ENCODE data around the gene CDK5.

GRCh38 chr7:151008143-151008510 is 49.6 kb downstream of the CDK5 start:
- TF ChIP-seq RAD21 (IDR thresholded peaks at IDR 0.05; ENCODE audit: insufficient read depth, low read depth, low read length) (no peak), POLR2AphosphoS5 (IDR thresholded peaks at IDR 0.05; ENCODE audit: low read length) (no peak), EZH2 (IDR thresholded peaks at IDR 0.05; ENCODE audit: borderline replicate concordance, control insufficient read depth, low read depth, low read length) (no peak)
